ENCODE results near the gene MSH3.
A peak's percentile ranks its signal among the peaks of the same experiment; 100 is the strongest.

The MSH3 gene

DNA sequence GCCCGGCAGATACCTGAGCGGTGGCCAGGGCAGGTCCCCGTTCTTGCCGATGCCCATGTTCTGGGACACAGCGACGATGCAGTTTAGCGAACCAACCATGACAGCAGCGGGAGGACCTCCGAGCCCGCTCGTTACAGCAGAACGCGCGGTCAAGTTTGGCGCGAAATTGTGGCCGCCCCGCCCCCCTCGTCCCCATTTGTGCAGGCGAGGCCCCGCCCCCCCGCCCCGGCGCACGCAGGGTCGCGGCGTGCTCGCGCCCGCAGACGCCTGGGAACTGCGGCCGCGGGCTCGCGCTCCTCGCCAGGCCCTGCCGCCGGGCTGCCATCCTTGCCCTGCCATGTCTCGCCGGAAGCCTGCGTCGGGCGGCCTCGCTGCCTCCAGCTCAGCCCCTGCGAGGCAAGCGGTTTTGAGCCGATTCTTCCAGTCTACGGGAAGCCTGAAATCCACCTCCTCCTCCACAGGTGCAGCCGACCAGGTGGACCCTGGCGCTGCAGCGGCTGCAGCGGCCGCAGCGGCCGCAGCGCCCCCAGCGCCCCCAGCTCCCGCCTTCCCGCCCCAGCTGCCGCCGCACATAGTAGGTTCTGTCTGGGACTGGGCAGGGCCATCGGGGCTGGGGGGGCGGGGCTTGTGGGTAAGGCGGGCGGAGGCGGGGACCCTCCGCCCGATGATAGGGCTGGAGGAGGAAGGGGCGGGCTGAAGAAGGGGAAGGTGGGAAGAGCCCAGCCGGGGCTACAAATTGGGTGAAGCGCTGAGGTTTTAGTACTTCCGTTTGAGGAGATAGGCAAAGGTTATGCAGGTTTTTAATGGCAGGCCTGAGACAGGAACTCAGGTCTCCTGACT is at the start of gene MSH3, which contains the start of gene DHFR:
TSS of gene MSH3 (plus strand) at position 262 of the 840 bp plus-strand sequence. CDS start at position 338, 76 bp downstream.
TSS of gene DHFR (minus strand) at position 593 of the 840 bp plus-strand sequence. CDS start at position 99, 494 bp downstream.
- DNase-seq: peak; percentile 93

DNA sequence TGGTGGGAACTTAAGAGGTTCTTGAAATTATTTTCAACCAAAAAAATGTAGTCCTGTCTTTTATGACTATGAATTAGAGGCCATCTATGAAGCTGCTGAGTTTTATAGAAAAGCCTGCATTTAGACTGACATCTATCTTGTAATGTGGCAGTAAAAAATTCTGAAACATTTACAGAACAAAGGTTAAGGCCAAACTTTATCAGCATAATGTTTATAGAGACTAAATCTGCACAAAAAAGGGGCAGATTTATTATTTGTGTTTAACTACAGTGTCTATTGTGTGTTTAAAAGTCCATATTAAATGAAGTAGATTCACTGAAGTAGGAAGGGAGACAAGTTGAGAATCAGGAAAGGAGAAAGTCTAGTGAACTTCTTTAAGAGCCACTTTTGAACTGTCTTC is 47.1 kb upstream of the MSH3 start:
- DNase-seq: no peak

DNA sequence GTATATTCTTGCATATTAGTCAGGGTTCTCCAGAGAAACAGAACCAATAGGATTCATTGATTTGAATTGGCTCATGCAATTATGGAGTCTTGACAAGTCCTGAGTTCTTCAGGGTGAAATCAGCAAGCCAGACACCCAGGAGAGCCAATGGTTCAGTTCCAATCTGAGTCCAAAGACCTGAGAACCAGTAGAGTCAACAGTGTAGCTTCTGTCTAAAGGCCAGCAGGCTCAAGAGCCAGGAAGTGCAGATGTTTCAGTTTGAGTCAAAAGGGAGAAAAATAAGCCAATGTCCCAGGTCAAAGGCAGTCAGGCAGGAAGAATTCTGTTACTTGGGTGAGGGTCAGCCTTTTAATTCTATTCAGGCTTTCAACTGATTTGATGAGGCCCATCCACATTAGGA is 46.6 kb upstream of the MSH3 start:
- DNase-seq: no peak

DNA sequence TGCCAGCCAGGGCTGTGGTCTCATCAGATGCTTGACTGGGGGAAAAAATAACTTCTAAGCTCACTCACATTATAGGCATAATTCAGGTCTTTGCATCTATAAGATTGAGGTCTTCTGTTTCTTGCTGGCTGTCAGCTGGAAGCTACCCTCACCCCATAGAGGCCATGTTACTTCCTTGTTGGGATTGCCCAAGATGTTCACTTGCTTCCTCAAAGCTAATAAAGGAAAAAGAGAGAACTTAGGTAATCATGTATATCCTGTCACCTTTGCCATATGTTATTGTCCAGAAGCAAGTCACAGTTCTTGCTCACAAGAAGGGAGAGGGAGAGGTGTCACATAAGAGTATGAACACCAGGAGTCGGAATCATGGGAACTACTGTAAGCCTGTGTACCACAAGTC is 45.7 kb upstream of the MSH3 start:
- DNase-seq: peak; percentile 35

DNA sequence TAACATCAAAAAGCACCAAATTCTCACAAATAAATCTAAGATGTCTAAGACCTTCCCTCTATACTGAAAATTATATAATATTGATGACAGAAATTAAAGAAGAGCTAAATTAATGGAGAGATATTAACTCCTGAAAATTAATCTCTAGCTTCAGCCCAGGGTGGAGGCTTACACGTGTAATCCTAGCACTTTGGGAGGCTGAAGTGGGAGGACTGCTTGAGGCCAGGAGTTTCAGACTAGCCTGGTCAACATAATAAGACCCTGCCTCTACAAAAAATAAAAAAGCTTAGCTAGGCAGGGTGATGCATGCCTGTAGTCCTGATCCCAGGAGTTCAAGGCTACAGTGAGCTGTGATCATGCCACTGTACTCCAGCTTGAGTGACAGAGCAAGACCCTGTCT is 44.8 kb upstream of the MSH3 start:
- no peak for DNase-seq

DNA sequence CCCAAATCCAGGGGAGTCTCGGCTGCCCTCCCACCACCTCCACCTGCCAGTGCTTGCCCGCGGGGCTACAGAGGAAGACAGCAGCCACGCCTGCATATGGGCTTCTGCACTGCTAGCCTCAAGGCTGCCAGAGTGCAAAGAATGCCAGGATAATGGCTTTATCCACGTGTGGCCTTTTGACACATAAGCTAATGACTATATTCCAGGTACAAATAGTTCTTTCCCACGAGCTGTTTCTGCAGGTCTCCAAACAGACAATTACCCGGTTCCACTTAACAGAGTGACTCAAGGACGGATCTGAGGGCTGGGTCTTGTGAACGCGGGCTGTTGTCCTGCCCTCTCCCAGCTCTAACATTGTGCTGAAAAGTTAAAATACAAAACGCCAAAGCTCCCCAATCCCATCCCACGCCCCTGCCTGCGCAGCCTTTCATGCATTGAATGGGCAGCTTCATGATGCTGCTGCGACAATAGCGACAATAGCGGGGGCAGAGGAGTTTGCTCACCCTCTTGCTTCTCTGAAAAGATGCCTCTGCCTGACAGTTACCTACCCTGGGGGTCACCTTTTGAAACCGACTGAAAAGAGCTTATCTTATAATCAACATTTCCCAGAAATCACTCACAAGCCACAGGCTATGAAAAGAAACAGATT is 39.1 kb upstream of the MSH3 start:
- DNase-seq: no peak

DNA sequence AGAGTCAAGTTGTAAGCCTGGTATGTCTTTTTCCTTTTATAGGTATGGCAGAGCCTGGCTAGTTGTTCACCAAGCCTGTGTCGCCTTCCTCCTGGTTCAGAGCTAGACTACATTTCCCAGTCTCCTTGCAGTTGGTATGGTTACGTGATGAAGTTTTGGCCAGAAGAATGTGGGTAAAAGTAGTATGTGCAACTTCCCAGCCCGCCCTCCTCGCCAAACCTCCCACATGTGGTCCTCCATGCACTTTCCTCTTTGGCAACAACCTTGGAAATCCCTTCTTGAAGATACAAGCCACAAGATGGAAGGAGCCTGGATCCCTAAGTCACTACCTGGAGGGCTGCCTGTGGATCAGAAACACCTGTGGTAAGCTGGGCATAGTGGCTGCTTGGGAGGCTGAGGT is 36.0 kb upstream of the MSH3 start:
- DNase-seq: no peak

DNA sequence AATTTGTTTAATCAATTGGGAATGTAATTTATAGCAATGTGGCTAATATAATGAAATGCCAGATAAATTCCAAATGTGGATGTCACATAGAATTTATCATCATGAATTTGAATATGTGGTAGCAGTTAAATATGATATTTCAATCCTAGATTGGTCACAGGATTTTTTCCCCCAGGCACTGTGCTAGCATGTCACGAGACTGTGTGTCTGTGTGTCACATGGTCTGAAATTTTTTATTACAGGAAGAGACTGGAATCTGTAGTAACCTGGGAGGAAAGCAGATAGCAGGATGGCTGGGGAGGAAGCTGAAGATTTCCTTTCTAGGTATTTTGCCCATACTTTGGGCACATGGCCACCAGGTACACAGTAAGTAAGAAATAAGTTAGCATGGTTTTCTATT is 35.4 kb upstream of the MSH3 start:
- peak; percentile 6 for DNase-seq

DNA sequence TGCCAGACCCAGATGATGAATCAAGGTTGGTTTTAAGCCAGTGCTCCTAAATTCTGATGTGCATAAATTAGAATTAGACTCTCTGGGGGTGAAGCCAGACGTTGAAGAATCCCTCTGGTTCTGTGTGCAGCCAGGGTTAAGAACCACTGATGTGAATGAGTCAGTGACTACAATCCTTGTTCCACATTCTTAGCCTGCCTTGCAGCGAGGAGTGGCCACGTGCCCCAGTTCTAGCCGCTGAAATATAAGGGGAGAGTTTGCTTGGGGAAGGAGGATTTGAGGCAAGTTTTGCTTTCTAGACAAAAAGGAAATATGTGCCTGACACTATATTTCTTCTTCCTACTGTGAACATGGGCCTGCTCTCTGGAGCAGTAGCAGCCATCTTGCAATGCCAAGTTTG is 34.2 kb upstream of the MSH3 start:
- DNase-seq: peak; percentile 65

DNA sequence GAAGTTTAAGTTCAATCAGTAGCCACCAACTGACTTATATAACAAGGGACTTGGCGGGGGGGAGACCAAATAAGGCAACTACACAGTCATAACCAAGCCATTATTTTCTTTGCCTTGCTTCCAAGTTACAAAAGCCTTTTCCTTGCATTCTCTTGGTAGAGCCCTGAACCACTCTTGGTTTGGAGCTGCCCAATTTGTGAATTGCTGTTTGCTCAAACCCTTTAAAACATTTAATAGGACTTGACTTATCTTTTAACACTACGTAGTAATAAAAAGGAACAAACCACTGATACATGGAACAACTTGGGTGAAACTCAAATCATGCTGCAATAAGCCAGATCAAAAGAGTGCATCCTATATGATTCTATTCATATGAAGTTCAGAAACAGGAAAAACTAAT is 31.7 kb upstream of the MSH3 start:
- DNase-seq: no peak

DNA sequence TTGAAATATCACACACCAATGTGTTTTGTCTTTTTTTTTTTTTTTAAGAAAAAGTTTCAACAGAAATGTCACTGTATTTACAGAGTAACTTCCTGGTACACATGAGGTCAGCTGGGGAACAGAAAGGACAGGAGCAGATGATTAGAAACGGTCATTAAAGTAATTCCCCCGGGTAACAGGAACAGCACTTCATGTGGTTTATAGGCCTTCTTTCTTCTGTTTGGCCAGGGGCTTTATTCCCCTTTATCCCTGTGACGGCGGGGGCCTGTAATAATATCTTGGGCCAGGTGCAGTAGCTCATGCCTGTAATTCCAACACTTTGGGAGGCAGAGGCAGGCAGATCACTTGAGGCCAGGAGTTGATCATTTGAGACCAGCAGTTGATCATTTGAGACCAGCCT is 30.5 kb upstream of the MSH3 start:
- peak; percentile 61 for DNase-seq

DNA sequence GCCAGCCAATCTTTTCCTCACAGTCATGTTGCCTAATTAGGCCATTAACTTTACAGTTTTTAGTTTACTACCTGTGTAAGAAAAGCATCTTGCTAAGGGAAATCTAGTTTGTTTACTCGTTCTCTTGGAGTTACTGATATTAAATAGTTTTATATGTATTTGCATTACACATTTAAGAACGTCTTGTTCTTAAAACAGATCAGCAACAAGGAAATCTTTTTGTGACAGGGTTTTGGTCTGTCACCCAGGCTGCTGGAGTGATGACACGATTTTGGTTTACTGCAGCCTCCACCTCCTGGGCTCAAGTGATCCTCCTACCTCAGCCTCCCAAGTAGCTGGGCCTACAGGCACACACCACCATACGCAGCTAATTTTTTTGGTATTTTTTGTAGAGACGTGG is 29.2 kb upstream of the MSH3 start:
- no peak for DNase-seq

DNA sequence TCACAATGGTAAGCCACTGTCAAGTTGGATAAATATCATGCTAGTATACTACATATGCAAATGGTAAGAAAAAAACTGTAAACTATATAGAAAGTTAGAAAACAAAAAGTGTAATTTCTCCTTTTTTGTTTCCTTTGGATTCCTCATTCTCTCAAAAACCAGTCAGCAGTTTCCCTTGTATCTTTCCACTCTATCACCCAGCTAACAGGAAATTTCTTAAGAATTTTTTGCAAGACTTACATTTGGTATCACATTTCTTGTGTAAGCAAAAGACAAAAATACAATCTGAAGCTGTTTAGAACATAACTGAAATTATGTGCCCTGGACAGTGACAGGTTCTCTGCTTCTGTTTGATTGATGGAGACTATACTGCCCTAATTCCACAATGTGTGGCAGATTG is 25.2 kb upstream of the MSH3 start:
- DNase-seq: peak; percentile 48

DNA sequence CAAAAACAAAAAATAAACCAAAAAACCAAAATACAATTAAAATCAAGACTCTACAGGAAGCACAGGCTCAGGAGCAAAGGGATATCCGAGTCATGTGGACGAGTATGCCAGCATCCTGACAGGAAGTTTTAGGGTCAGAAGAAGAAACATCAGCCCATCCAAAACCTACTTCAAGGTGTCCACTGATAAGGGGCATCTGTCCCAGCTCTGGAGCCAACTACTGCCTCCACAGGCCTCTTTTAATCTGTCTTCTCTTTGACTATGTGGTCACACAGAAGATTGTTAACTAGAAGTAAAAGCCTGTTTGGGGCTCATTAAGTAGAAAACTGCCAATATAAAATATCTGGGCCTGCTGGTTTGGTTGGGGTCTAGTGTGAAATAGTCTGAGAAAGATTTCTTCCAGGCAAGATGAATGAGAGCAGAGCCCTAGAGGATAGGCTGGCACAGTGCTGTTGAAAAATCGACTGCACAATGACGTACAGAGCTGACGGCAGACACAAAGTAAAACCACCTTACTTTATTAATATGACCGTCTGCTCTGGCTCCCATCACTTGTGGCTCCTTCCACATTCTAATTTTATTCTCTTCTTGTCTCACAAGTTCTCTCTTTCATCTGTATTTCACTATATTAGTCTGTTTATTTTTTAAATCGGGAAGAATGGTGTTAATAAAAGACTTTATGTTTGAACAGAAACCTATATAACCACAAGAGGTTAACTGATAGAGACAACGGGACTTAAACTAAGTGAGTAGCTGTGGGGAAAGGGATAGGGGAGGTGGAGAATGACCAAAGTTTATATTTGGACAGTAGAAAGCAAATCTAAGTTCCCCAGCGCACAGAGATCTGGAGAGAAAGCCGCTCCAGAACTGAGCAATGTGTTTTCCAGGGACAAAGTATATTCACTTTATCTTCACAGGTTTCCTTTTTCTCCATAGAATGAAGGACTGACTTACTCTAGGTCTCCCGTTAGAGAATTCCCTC is 22.9 kb upstream of the MSH3 start:
- DNase-seq: no peak

DNA sequence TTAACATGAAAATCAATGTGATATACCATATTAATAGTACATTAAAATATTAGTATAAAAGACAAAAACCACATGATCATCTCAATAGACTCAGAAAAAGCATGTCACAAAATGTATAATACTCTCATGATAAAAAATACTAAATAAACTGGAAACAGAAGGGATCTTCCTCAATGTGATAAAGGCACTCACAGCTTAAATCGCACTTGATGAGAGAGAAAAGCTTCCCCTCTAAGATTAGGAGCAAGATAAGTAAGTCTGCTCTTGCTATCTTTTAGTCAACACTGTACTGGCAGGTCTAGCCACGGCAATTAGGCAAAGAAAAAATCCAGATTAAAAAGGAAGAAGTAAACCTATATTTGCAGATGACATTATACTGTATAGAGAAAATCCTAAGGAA is 21.8 kb upstream of the MSH3 start:
- DNase-seq: no peak

DNA sequence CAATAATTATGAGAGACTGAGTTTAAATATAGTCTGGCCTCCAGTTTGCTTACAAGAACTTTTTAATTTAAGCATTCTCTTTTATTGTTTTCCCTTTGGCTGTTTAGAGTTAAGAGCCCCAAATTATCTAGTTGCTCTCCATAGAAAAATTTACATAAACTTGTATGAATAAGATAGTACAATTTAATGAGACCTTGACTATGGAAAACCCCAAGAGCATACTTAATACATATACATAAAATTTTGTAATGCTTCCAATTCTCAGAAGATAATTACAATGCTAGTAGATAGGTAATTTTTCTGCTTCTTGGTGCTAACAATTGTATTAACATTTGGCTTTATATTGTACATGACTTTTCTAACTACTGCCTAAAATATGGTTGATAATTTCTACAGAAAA is 20.3 kb upstream of the MSH3 start:
- no peak for DNase-seq

DNA sequence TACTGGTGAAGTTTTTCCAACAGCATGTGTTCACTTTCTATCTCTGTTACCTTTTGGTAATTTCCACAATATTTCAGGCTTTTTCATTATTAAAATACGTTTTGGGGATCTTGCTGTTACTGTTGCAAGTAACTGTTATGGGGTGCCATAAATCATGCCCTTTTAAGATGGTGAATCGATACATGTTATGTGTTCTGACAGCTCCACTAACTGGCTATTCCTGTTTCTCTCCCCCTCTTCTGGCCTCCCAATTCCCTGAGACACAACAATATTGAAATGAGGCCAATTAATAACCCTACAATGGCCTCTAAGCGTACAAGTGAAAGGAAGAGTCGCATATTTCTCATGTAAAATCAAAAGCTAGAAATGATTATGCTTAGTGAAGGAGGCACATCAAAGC is 13.1 kb upstream of the MSH3 start:
- DNase-seq: no peak

DNA sequence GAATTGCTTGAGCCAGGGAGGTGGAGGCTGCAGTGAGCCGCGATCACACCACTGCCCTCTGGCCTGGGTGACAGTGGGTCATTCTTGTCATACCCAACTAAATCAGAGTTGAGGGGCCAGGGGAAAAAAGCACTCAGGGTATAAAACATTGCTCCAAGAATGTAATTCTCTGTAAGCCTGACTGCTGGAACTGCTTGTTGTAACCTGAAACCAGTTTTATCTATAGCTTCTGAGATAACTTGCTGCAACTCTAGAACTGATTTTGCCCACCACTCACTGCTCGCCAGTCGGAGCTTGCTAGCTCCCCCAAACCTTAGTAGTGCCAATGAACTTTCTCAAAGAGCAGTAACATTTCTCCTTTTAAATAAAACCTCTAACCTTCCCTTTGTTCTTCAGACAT is 9.6 kb upstream of the MSH3 start:
- DNase-seq: no peak

DNA sequence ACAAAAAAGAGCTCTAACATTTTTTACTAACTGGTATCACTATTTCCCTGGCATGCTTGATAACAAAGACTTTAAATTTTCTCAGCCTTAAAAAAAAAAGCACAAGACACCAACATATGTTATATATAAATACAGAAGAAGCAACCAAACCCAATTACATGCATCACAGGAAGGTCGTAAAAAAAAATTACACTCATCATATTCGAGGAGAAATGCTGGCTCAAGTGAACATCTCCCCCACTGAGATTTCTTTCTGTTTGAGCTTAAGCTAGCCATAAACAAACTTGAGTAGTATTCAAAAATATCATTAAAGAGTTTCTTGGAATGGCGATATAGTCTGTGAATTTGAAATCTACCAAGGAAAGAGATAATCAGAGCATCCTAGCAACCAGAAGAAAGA is 7.5 kb upstream of the MSH3 start:
- no peak for DNase-seq

DNA sequence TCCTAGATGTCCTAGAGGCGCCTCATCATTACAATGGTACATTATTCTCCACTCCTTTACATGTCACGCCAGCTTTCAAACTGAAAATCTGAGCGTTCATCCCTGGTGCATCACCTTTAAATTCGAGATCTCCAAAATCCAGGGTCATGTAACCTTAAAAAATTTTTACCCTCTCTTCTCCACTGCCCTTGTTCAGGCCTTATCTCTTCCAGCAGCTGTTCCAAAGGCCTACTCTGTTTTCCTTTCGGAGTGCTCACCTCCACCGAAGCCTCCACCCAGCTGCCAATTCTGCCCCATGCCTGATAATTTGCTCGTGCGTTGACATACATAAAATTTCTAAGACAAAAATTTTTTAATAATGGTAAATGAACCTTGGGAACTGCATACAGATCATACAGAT is 950 bp upstream of the MSH3 start:
- no peak for DNase-seq

DNA sequence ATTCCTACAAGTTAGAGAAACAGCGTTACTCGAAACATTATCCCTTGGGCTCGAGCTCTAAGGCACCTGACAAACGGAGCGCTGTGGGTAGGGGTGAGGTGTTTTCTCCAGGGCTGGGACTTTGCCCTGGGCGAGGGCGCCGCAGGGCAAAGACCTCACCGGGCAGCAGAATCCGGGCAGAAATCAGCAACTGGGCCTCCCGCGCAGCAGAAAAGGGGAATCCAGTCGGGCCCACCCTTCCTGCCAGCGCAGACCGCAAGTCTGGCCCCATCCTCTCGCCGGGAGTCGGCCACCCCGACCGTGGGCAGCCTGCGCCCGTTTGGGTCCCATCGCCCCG is 430 bp upstream of the MSH3 start:
- DNase-seq: no peak

DNA sequence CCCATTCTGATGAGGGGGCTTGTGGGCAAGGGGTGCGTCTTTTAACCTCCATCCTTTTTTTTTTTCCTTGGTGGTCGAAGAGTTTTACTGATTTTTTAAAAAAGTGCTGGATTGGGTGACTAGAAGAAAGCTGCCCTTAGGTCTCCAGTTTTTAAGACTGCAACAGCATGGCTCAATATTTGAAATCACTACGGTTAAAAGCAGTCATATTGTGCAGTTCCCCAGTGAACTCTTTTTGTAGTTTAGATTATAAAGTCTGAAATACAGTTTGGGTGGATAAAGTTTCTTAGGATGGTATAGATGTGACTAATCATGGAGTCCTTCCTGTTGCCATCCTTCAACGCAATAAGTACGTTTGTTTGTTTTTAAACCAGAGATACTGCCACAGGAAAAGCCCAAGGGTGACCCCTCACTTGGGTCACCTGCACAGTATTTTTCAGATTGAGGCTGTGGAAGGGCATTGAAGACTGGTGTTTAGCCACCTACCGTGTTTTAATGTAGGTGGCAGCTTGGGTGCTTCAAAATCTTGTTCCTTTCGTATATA is 851 bp downstream of the MSH3 start:
- DNase-seq: no peak

DNA sequence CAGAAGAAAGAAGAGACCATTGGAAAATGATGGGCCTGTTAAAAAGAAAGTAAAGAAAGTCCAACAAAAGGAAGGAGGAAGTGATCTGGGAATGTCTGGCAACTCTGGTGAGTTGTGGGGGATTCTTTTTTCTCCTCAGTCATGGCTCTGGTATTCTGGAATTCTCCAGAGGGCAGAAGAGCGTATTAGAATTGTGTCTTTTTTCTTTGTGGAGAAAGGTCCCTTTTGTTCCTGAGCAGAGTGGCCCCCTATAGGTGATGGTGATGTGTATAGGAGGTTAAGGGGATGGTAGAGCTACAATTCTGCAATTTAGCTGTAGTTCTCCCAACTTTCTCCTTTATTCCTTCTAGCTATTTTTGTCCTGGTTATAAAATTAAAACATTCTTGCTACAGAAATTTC is 2.0 kb downstream of the MSH3 start:
- no peak for DNase-seq
